Suprapubic skin (tissue), 4 donors: ENCODE results near the gene TMEM131. TPM values are rescaled to one million over a fixed set of nuclear protein-coding genes. Genes with fewer than 3 reads are reported as not detected.

Experiments used
- DNase-seq, 2 donors: peaks; one replicate each; pipeline ENCODE4 v3.0.0-alpha.2; 2019; ENCODE audit warnings: low spot score in 2 of 2
- H3K27ac ChIP-seq: fragments of 200-600 bp; sonication (generic); one replicate; pipeline ENCODE4 v1.5.1; 2019
- H3K27me3 ChIP-seq: fragments of 200-600 bp; sonication (generic); one replicate; pipeline ENCODE4 v1.5.1; 2019
- H3K36me3 ChIP-seq: fragments of 200-600 bp; sonication (generic); one replicate; pipeline ENCODE4 v1.5.1; 2019
- H3K4me1 ChIP-seq: fragments of 200-600 bp; sonication (generic); one replicate; pipeline ENCODE4 v1.5.1; 2019
- H3K4me3 ChIP-seq: fragments of 200-600 bp; sonication (generic); one replicate; pipeline ENCODE4 v1.5.1; 2019; ENCODE audit warnings: mild to moderate bottlenecking
- H3K9me3 ChIP-seq: fragments of 200-600 bp; sonication (generic); one replicate; pipeline ENCODE4 v1.5.1; 2019
- CTCF ChIP-seq, 2 donors: fragments of 200-600 bp in 1 of 2; fragments of 450-650 bp in 1 of 2; sonication (generic) in 1 of 2; IDR thresholded peaks; one replicate each; pipeline ENCODE4 v1.5.1; 2016 to 2019; ENCODE audit warnings: antibody characterized with exemption in 2 of 2, mild to moderate bottlenecking in 1 of 2, moderate library complexity in 1 of 2
- EP300 ChIP-seq: sonication (generic); formaldehyde crosslinking; IDR thresholded peaks from one replicate; pipeline ENCODE4 v1.6.1; 2017; ENCODE audit warnings: antibody characterized with exemption
- POLR2A ChIP-seq, 2 donors: fragments of 450-650 bp; IDR thresholded peaks; one replicate each; pipeline ENCODE4 v1.6.1; 2017; ENCODE audit warnings: antibody characterized with exemption in 2 of 2, mild to moderate bottlenecking in 2 of 2, moderate library complexity in 2 of 2
- POLR2AphosphoS5 ChIP-seq, 3 donors: sonication (generic); formaldehyde crosslinking; IDR thresholded peaks; one replicate each; pipeline ENCODE4 v1.6.1; 2017; ENCODE audit warnings: antibody characterized with exemption in 3 of 3
- WGBS: methylation state at CpG from one replicate; pipeline ENCODE4 v1.1.5; 2018; 5-methylcytosine and 5-hydroxymethylcytosine counted together
- total RNA-seq, 4 donors: library from RNA; depleted of rRNA; stranded (reverse); fragments of >200 nt; gene quantifications; one replicate each; pipeline ENCODE4 v1.1.0, GENCODE V29; 2016

Gene TMEM131
- total RNA-seq, 4 donors from 2014 or later, result 39.7 to 117 (median 42.5) TPM

- Histone ChIP-seq H3K27me3 (no peaks in the 10 kb centered on the region), H3K27ac (no peak overlapping the region), H3K4me3 (no peak overlapping the region), H3K9me3 (peaks cover 11% of the 10 kb centered on the region), H3K4me1 (peaks cover 17% of the 10 kb centered on the region), H3K36me3 (no peaks in the 10 kb centered on the region)
- TF ChIP-seq CTCF (IDR thresholded peaks at IDR 0.05) (no peak), EP300 (no peak), POLR2AphosphoS5 (IDR thresholded peaks at IDR 0.05) (no peak), POLR2A (IDR thresholded peaks at IDR 0.05) (no peak)
- DNase-seq, result no peak
Observed at GRCh38 chr2:97982621-97983020, 13.1 kb downstream of the TMEM131 start.

GRCh38 chr2:97981961-97982360, 13.8 kb downstream of the TMEM131 start:
- no peaks in the 10 kb centered on the region for H3K27me3 ChIP-seq
- DNase-seq, result no peak
- TF ChIP-seq EP300 (no peak), POLR2A (IDR thresholded peaks at IDR 0.05) (no peak), CTCF (IDR thresholded peaks at IDR 0.05) (no peak), POLR2AphosphoS5 (IDR thresholded peaks at IDR 0.05) (no peak)
- H3K9me3 ChIP-seq, result peaks cover 11% of the 10 kb centered on the region
- no peak overlapping the region for H3K27ac ChIP-seq
- no peaks in the 10 kb centered on the region for H3K36me3 ChIP-seq
- 88% methylated on average over 5 of the region's 5 CpGs for WGBS
- H3K4me1 ChIP-seq, result peaks cover 17% of the 10 kb centered on the region
- H3K4me3 ChIP-seq, result no peak overlapping the region

GRCh38 chr2:97979904-97980303, 15.8 kb downstream of the TMEM131 start:
- Histone ChIP-seq H3K4me3 (no peak overlapping the region), H3K27me3 (no peaks in the 10 kb centered on the region), H3K4me1 (peaks cover 17% of the 10 kb centered on the region), H3K36me3 (no peaks in the 10 kb centered on the region), H3K27ac (no peak overlapping the region), H3K9me3 (peaks cover 11% of the 10 kb centered on the region)
- no peak for DNase-seq
- WGBS, result 69% methylated on average over 2 of the region's 2 CpGs
- TF ChIP-seq EP300, result no peak
- TF ChIP-seq POLR2AphosphoS5 (IDR thresholded peaks at IDR 0.05), result no peak
- TF ChIP-seq CTCF (IDR thresholded peaks at IDR 0.05), result no peak
- no peak for TF ChIP-seq POLR2A (IDR thresholded peaks at IDR 0.05)

- Histone ChIP-seq H3K27me3 (no peaks in the 10 kb centered on the region), H3K4me1 (no peaks in the 10 kb centered on the region), H3K9me3 (peaks cover 10% of the 10 kb centered on the region), H3K4me3 (no peak overlapping the region), H3K36me3 (no peaks in the 10 kb centered on the region), H3K27ac (no peak overlapping the region)
- DNase-seq, result no peak
- WGBS, result 96% methylated on average over 1 of the region's 1 CpG
- TF ChIP-seq EP300 (no peak), CTCF (IDR thresholded peaks at IDR 0.05) (no peak), POLR2AphosphoS5 (IDR thresholded peaks at IDR 0.05) (no peak), POLR2A (IDR thresholded peaks at IDR 0.05) (no peak)
Observed at GRCh38 chr2:97974471-97974870, 21.3 kb downstream of the TMEM131 start.

- no peak for DNase-seq
- Histone ChIP-seq H3K27me3 (no peaks in the 10 kb centered on the region), H3K27ac (no peak overlapping the region), H3K4me1 (no peaks in the 10 kb centered on the region), H3K4me3 (no peak overlapping the region), H3K9me3 (no peaks in the 10 kb centered on the region), H3K36me3 (no peaks in the 10 kb centered on the region)
- 89% methylated on average over 5 of the region's 5 CpGs for WGBS
- TF ChIP-seq CTCF (IDR thresholded peaks at IDR 0.05), result no peak
- TF ChIP-seq POLR2AphosphoS5 (IDR thresholded peaks at IDR 0.05), result no peak
- no peak for TF ChIP-seq POLR2A (IDR thresholded peaks at IDR 0.05)
- TF ChIP-seq EP300, result no peak
Observed at GRCh38 chr2:97970293-97971060, 25.3 kb downstream of the TMEM131 start.
